Hepatocyte (in vitro differentiated cells): ENCODE results near the gene HSD17B8. TPM values are rescaled to one million over a fixed set of nuclear protein-coding genes. Genes with fewer than 3 reads are reported as not detected.

Experiments used
- DNase-seq: peaks from one replicate; pipeline ENCODE4 v3.0.0-alpha.2; 2016; ENCODE audit warnings: low spot score
- H2AFZ ChIP-seq: fragments of 200-600 bp; sonication (generic); 2 replicates; pipeline ENCODE4 v1.6.0; 2016; ENCODE audit warnings: antibody characterized with exemption, mild to moderate bottlenecking
- H3K27ac ChIP-seq: fragments of 200-600 bp; sonication (generic); 2 replicates; pipeline ENCODE4 v1.5.1; 2016; ENCODE audit warnings: mild to moderate bottlenecking
- H3K27me3 ChIP-seq: fragments of 200-600 bp; sonication (generic); 2 replicates; pipeline ENCODE4 v1.6.1; 2016
- H3K36me3 ChIP-seq: fragments of 200-600 bp; sonication (generic); replicated peaks from 2 replicates; pipeline ENCODE4 v1.5.1; 2016; ENCODE audit warnings: low read depth; ENCODE audit not compliant: insufficient read depth
- H3K4me1 ChIP-seq: fragments of 200-600 bp; sonication (generic); 2 replicates; pipeline ENCODE4 v1.5.1; 2016; ENCODE audit warnings: mild to moderate bottlenecking, moderate library complexity; ENCODE audit not compliant: insufficient read depth
- H3K4me2 ChIP-seq: fragments of 200-600 bp; sonication (generic); 2 replicates; pipeline ENCODE4 v1.6.0; 2016
- H3K4me3 ChIP-seq: fragments of 200-600 bp; sonication (generic); 2 replicates; pipeline ENCODE4 v1.5.1; 2016; ENCODE audit warnings: mild to moderate bottlenecking
- H3K79me2 ChIP-seq: fragments of 200-600 bp; sonication (generic); 2 replicates; pipeline ENCODE4 v1.6.0; 2017; ENCODE audit warnings: mild to moderate bottlenecking
- H3K9me2 ChIP-seq: fragments of 200-600 bp; sonication (generic); replicated peaks from 2 replicates; pipeline ENCODE4 v1.6.0; 2017; ENCODE audit warnings: mild to moderate bottlenecking; ENCODE audit not compliant: insufficient read depth
- H3K9me3 ChIP-seq: fragments of 200-600 bp; sonication (generic); 2 replicates; pipeline ENCODE4 v1.5.1; 2016; ENCODE audit warnings: low read depth, mild to moderate bottlenecking
- H4K20me1 ChIP-seq: fragments of 200-600 bp; sonication (generic); 2 replicates; pipeline ENCODE4 v1.6.0; 2016; ENCODE audit warnings: mild to moderate bottlenecking; ENCODE audit not compliant: insufficient read depth, poor library complexity, severe bottlenecking
- EZH2 ChIP-seq: fragments of 200-600 bp; sonication (generic); IDR thresholded peaks from 2 replicates; pipeline ENCODE4 v1.6.1; 2016; ENCODE audit warnings: antibody characterized with exemption, mild to moderate bottlenecking, borderline replicate concordance
- EZH2phosphoT487 ChIP-seq: fragments of 200-600 bp; sonication (generic); IDR thresholded peaks from one replicate; pipeline ENCODE4 v1.6.1; 2018; ENCODE audit warnings: antibody characterized with exemption, mild to moderate bottlenecking, low read depth, moderate library complexity; ENCODE audit not compliant: unreplicated experiment, severe bottlenecking
- WGBS: methylation state at CpG from one replicate; pipeline ENCODE4 v1.1.6; 2016; ENCODE audit warnings: low lambda C conversion rate; ENCODE audit errors: missing lambda C conversion rate; 5-methylcytosine and 5-hydroxymethylcytosine counted together
- polyA plus RNA-seq: library from polyadenylated mRNA; unstranded; fragments of >200 nt; fragmentation: Nextera tagmentation; extraction: Ambion mirVana; gene quantifications from 2 replicates; pipeline ENCODE4 v1.2.1, GENCODE V29; 2016
- total RNA-seq: library from RNA; depleted of rRNA; stranded (reverse); fragments of >200 nt; gene quantifications from 2 replicates; pipeline ENCODE4 v1.2.3, GENCODE V29; 2014
- TF ChIP-seq, protein P1 (sequence below): fragments of 200-600 bp; sonication (generic); IDR thresholded peaks from 2 replicates; pipeline ENCODE4 v1.5.1; 2016; ENCODE audit warnings: antibody characterized with exemption, mild to moderate bottlenecking; ENCODE audit not compliant: poor library complexity

The HSD17B8 gene
- total and polyA plus RNA-seq, 2 experiments from 2014 or later, result 6.0 to 12.9 TPM

DNA sequence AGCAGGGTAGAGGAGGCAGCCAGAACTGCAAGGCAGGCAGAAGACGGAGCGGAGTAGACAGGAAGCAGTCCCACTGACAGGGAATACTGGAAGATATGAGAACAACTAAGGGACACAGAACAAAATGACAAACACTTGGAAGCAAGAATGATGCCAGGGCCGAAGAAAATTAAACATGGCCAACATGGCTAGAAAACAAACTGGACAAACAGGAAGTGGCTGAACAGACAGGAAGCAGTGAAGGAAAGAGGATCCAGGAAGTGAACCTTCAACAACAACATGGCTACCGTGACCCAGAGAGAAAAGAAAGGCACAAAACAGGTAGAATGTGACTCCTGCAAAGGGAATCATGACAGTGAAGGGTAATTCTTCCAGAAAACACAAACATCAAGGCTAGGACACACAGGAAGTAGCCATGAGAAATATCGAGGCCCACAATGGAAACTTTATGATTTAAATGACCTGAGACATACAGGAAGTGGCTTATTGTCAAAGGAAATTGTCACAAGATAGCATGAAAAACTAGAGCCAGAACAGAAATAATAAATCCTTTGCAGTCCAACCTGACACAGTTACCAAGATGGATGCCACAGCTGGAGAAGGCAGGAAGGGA is 21.3 kb upstream of the HSD17B8 start:
- Histone ChIP-seq H3K9me2 (no peaks in the 10 kb centered on the region), H3K4me3 (no peak overlapping the region), H4K20me1 (no peaks in the 10 kb centered on the region), H3K4me1 (no peaks in the 10 kb centered on the region), H2AFZ (no peak overlapping the region), H3K27ac (no peak overlapping the region), H3K9me3 (no peaks in the 10 kb centered on the region), H3K4me2 (no peak overlapping the region), H3K79me2 (no peaks in the 10 kb centered on the region), H3K36me3 (no peaks in the 10 kb centered on the region), H3K27me3 (no peaks in the 10 kb centered on the region)
- DNase-seq, result no peak
- WGBS, result 95% methylated on average over 5 of the region's 5 CpGs
- TF ChIP-seq EZH2 (no peak), EZH2phosphoT487 (no peak)
- TF ChIP-seq, protein P1, sequence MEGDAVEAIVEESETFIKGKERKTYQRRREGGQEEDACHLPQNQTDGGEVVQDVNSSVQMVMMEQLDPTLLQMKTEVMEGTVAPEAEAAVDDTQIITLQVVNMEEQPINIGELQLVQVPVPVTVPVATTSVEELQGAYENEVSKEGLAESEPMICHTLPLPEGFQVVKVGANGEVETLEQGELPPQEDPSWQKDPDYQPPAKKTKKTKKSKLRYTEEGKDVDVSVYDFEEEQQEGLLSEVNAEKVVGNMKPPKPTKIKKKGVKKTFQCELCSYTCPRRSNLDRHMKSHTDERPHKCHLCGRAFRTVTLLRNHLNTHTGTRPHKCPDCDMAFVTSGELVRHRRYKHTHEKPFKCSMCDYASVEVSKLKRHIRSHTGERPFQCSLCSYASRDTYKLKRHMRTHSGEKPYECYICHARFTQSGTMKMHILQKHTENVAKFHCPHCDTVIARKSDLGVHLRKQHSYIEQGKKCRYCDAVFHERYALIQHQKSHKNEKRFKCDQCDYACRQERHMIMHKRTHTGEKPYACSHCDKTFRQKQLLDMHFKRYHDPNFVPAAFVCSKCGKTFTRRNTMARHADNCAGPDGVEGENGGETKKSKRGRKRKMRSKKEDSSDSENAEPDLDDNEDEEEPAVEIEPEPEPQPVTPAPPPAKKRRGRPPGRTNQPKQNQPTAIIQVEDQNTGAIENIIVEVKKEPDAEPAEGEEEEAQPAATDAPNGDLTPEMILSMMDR, result no peak

DNA sequence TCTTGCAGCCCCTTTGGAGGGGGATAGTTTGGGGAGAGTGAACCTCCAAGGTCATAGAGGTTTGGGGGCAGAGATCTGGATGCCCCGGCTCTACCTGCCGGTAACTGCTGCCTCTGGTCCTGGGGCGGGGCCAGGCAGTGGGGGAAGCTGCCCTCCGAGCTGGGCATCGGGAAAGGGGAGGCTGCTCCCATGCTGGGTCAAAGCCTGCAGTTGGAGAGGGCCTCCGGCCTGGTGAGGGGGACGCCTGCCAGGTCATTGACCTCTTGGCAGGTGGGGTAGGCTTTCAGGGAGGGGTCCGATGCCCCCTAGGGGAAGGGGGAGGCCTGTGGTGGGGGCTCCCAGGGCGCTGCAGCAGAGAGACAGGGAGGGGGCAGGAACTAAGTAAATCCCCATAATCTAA is 19.3 kb upstream of the HSD17B8 start:
- Histone ChIP-seq H3K4me2 (no peak overlapping the region), H2AFZ (no peak overlapping the region), H3K9me3 (no peaks in the 10 kb centered on the region), H3K4me3 (no peak overlapping the region), H3K79me2 (no peaks in the 10 kb centered on the region), H3K36me3 (no peaks in the 10 kb centered on the region), H3K4me1 (no peaks in the 10 kb centered on the region), H3K27me3 (no peaks in the 10 kb centered on the region), H4K20me1 (no peaks in the 10 kb centered on the region), H3K9me2 (no peaks in the 10 kb centered on the region), H3K27ac (no peak overlapping the region)
- TF ChIP-seq, protein P1, result no peak
- no peak for TF ChIP-seq EZH2phosphoT487
- TF ChIP-seq EZH2, result no peak
- no peak for DNase-seq
- 83% methylated on average over 9 of the region's 9 CpGs for WGBS

DNA sequence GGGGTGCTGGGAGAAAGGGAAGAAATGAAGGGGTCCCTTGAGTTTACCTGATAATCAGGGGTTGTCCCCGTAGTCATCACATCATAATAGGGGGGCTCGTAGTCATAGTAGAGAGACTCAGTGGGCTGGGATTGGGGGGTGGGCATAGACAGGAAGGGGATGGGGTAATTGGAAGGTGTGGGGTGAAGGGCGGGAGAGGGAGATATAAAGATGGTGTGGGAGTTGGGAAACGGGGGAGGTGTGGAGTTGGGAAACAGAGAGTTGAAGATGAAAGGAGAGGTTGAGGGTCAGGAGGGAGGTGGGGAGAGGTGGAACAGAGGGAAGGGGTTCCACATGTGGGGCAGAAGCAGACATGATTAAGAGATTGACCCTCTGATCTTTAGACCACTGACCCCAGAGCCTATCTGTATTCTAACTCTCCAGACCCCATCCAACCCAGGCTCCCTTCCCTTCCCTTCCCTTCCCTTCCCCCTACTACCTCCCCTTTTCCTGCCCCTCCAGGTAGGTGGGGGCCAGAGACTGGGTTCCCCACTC is 18.7 kb upstream of the HSD17B8 start:
- no peaks in the 10 kb centered on the region for H3K4me1 ChIP-seq

More for the DNA sequence above, 18.7 kb upstream of the HSD17B8 start:
- Histone ChIP-seq H3K9me3 (no peaks in the 10 kb centered on the region), H3K4me3 (no peak overlapping the region), H3K79me2 (no peaks in the 10 kb centered on the region), H2AFZ (no peak overlapping the region), H4K20me1 (no peaks in the 10 kb centered on the region), H3K27me3 (no peaks in the 10 kb centered on the region), H3K36me3 (no peaks in the 10 kb centered on the region), H3K27ac (no peak overlapping the region), H3K9me2 (no peaks in the 10 kb centered on the region), H3K4me2 (no peak overlapping the region)
- no peak for TF ChIP-seq EZH2
- TF ChIP-seq EZH2phosphoT487, result no peak
- TF ChIP-seq, protein P1, result no peak
- no peak for DNase-seq
- WGBS, result 100% methylated on average over 1 of the region's 4 CpGs
